Mononuclear cell (primary cell): ENCODE results near the gene NPTN. TPM values are rescaled to one million over a fixed set of nuclear protein-coding genes. Genes with fewer than 3 reads are reported as not detected.

Experiments used
- total RNA-seq: library from RNA; depleted of rRNA; stranded (reverse); fragments of >200 nt; gene quantifications from one replicate; pipeline ENCODE4 v1.2.3, GENCODE V29; 2012

The NPTN gene
- total RNA-seq, 1 donor = 40.4 TPM

Other genes starting within 250 kb of the NPTN start
- gene REC114, start 190.2 kb downstream of the NPTN start, total RNA-seq = not detected
- gene CD276, start 51.0 kb upstream of the NPTN start, total RNA-seq = 0.21 TPM
- not detected for gene INSYN1, start 120.0 kb upstream of the NPTN start, total RNA-seq
- not detected for gene TBC1D21, start 240.2 kb upstream of the NPTN start, total RNA-seq